Measurements from ENCODE around the gene SRGAP3. TPM values are rescaled to one million over a fixed set of nuclear protein-coding genes. Genes with fewer than 3 reads are reported as not detected.
A peak's percentile ranks its signal among the peaks of the same experiment; 100 is the strongest.

The SRGAP3 gene
- total and polyA plus RNA-seq, 8 donors = 5.1 to 28.9 (median 22.4) TPM

DNA sequence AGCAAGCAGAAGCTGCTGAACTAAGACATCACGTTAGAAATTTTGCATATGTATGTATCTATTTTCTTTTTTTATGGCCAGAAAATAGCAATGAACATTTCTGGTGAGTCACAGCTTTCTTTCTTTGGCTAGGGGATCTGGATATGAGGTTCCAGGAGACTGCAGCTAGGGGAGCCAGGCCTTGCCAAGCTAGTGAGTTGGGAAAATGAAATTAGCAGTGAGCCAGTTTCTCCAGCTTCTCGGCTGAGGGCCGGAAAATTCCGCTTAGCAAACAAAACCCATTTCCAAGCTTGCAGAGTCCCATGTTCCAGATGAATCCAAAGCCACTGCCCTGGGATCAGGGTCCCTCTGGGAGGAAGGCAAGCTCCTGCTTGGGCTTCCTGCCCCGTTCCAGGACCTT, 137.6 kb downstream of the SRGAP3 start:
- ATAC-seq = peak; percentile 70
- H3K4me1 ChIP-seq = peaks cover 0 to 8% of the 10 kb centered on the region in 2 donors
- no peak overlapping the region for H3K4me3 ChIP-seq
- no peaks in the 10 kb centered on the region for H3K36me3 ChIP-seq
- intact Hi-C loops (cut with DNase I) = no loop called here
- no peak overlapping the region for H3K27ac ChIP-seq
- DNase-seq = peak in 2 of 4 donors; percentile 51 to 81
- no peaks in the 10 kb centered on the region for H3K9me3 ChIP-seq
- no peaks in the 10 kb centered on the region for H3K27me3 ChIP-seq
- TF ChIP-seq, protein P1, sequence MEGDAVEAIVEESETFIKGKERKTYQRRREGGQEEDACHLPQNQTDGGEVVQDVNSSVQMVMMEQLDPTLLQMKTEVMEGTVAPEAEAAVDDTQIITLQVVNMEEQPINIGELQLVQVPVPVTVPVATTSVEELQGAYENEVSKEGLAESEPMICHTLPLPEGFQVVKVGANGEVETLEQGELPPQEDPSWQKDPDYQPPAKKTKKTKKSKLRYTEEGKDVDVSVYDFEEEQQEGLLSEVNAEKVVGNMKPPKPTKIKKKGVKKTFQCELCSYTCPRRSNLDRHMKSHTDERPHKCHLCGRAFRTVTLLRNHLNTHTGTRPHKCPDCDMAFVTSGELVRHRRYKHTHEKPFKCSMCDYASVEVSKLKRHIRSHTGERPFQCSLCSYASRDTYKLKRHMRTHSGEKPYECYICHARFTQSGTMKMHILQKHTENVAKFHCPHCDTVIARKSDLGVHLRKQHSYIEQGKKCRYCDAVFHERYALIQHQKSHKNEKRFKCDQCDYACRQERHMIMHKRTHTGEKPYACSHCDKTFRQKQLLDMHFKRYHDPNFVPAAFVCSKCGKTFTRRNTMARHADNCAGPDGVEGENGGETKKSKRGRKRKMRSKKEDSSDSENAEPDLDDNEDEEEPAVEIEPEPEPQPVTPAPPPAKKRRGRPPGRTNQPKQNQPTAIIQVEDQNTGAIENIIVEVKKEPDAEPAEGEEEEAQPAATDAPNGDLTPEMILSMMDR (IDR thresholded peaks at IDR 0.05) = no peak

DNA sequence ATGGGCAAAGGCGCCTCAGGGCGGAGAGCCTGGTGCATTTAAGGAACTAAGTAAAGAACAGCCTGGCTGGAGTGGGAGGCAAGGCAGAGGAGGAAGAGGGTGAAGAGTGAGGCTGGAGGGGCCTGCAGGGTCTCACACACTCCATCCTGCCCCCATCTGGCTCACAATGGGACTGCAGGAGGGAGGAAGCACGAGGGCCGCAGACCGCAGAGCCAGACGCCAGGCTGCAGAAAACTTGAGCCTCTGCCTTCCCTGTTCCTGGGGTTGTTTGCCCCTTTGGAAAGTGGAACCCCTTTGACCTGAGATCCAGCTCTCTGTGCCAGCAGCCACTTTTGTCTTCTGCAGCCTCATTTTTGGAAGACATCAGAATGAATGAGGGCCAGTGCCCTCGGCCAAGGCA, 138.0 kb downstream of the SRGAP3 start:
- no peak for DNase-seq
- TF ChIP-seq, protein P1 (IDR thresholded peaks at IDR 0.05) = no peak
- H3K27ac ChIP-seq = no peak overlapping the region
- peaks cover 0 to 8% of the 10 kb centered on the region in 2 donors for H3K4me1 ChIP-seq
- H3K36me3 ChIP-seq = no peaks in the 10 kb centered on the region
- no peak overlapping the region for H3K4me3 ChIP-seq
- ATAC-seq = peak; percentile 22
- H3K27me3 ChIP-seq = no peaks in the 10 kb centered on the region
- intact Hi-C loops (cut with DNase I) = no loop called here
- no peaks in the 10 kb centered on the region for H3K9me3 ChIP-seq

DNA sequence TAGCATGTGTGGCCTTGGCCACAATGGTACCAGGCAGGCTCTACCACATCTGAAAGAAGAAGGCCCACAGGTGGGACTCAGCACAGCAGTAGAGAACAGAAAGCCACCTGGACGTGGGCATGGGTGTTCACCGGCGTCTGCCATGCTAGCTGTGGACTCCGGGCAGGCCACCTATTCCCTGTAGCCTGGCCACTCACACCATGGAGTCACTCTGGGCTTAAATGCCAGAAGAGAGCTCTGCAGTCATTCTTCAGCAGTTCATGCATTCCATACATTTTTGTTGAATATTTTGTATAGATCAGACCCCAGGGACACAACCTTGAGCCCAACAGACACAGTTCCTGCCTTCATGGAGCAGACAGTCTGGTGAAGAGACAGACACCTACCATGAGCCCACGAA, 138.6 kb downstream of the SRGAP3 start:
- Histone ChIP-seq H3K9me3 (no peaks in the 10 kb centered on the region), H3K4me1 (peaks cover 0 to 8% of the 10 kb centered on the region in 2 donors), H3K4me3 (no peak overlapping the region), H3K27me3 (no peaks in the 10 kb centered on the region), H3K27ac (no peak overlapping the region), H3K36me3 (no peaks in the 10 kb centered on the region)
- intact Hi-C loops (cut with DNase I) = no loop called here
- no peak for ATAC-seq
- no peak for DNase-seq
- TF ChIP-seq, protein P1 (IDR thresholded peaks at IDR 0.05) = no peak

DNA sequence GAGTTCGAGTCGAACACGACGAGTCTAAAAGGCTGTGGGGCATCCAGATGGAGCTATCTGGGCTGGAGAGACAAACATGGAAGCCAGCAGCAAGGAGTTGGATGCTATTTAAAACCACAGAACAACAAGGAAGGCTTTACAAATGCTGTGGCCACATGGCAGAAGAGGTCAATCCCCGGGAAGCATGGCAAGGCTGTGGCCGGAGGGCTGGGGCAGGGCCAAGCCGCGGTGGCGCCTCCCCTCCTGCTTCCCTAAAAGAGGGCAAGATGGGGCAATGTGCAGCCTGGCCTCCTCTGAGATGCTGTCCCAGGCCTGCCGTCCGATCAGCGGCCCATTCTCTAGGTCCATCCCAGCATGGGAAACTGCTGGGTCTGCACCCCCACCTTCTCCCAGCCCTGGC, 139.1 kb downstream of the SRGAP3 start:
- Histone ChIP-seq H3K9me3 (no peaks in the 10 kb centered on the region), H3K4me3 (no peak overlapping the region), H3K27me3 (no peaks in the 10 kb centered on the region), H3K36me3 (no peaks in the 10 kb centered on the region), H3K27ac (no peak overlapping the region), H3K4me1 (peaks cover 0 to 8% of the 10 kb centered on the region in 2 donors)
- DNase-seq (no peak), ATAC-seq (no peak)
- TF ChIP-seq, protein P1 (IDR thresholded peaks at IDR 0.05) = no peak
- intact Hi-C loops (cut with DNase I) = no loop called here

DNA sequence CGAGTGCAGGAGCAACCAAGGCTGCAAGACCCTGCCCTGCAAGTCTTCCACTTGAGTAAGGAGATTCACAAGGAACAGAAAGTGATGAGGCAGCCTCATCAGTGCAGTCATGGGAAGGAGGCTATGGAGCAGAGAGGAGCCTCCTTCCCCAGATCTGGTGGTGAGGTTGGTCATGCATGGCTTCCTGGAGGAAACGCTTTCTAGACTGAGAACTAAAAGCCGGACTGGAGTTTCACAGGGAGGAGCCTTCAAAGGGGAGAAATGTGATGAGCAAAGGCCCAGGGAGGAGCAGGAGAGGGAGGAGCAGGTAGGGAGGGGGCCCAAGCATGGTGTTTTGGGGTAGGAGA, 139.9 kb downstream of the SRGAP3 start:
- H3K4me1 ChIP-seq = peaks cover 0 to 8% of the 10 kb centered on the region in 2 donors
- H3K27ac ChIP-seq = no peak overlapping the region
- no peaks in the 10 kb centered on the region for H3K9me3 ChIP-seq
- DNase-seq (no peak), ATAC-seq (no peak)
- H3K4me3 ChIP-seq = no peak overlapping the region
- TF ChIP-seq, protein P1 (IDR thresholded peaks at IDR 0.05) = no peak
- H3K36me3 ChIP-seq = no peaks in the 10 kb centered on the region
- H3K27me3 ChIP-seq = no peaks in the 10 kb centered on the region
- intact Hi-C loops (cut with DNase I) = no loop called here
